ENCODE data around the gene MVP. TPM values are rescaled to one million over a fixed set of nuclear protein-coding genes. Genes with fewer than 3 reads are reported as not detected.
"Not testable (repeated sequence)": the region's sequence is repeated elsewhere in the genome, so short reads cannot be mapped to it uniquely, and the experiment has no call there.

MVP gene
- total RNA-seq, 1 donor from 2014 or later: 6.5 TPM

DNA sequence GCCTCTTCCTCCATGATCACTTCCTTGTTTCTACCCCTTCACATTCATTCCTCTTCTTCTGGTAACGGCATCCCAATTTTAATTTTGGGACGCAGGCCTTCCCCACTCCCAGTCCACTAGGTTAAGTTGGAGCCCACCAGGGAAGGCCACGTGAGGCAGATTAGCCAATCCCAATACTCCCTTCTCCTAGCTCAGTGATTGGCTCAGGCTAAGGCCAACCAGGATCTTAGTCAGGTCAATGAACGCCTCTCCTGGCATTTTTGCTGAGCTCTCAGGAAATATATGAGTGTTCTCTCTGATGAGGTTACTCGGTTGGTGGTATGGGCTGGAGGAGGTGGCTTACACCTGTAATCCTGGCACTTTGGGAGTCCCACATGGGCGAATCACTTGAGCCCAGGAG, 63.7 kb downstream of the MVP start:
- TF ChIP-seq, protein P1, sequence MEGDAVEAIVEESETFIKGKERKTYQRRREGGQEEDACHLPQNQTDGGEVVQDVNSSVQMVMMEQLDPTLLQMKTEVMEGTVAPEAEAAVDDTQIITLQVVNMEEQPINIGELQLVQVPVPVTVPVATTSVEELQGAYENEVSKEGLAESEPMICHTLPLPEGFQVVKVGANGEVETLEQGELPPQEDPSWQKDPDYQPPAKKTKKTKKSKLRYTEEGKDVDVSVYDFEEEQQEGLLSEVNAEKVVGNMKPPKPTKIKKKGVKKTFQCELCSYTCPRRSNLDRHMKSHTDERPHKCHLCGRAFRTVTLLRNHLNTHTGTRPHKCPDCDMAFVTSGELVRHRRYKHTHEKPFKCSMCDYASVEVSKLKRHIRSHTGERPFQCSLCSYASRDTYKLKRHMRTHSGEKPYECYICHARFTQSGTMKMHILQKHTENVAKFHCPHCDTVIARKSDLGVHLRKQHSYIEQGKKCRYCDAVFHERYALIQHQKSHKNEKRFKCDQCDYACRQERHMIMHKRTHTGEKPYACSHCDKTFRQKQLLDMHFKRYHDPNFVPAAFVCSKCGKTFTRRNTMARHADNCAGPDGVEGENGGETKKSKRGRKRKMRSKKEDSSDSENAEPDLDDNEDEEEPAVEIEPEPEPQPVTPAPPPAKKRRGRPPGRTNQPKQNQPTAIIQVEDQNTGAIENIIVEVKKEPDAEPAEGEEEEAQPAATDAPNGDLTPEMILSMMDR (IDR thresholded peaks at IDR 0.05; ENCODE audit: unreplicated experiment): no peak
- no peaks in the 10 kb centered on the region for H3K4me1 Mint-ChIP-seq (ENCODE audit: low read depth)
- no peak overlapping the region for H3K4me3 Mint-ChIP-seq (ENCODE audit: low read depth)
- H3K9me3 Mint-ChIP-seq (ENCODE audit: low read depth): no peaks in the 10 kb centered on the region
- H3K27ac Mint-ChIP-seq: no peak overlapping the region
- DNase-seq (ENCODE audit: low spot score, unreplicated experiment): no peak
- no peaks in the 10 kb centered on the region for H3K27me3 Mint-ChIP-seq
- H3K36me3 Mint-ChIP-seq (ENCODE audit: insufficient read depth): no peaks in the 10 kb centered on the region

DNA sequence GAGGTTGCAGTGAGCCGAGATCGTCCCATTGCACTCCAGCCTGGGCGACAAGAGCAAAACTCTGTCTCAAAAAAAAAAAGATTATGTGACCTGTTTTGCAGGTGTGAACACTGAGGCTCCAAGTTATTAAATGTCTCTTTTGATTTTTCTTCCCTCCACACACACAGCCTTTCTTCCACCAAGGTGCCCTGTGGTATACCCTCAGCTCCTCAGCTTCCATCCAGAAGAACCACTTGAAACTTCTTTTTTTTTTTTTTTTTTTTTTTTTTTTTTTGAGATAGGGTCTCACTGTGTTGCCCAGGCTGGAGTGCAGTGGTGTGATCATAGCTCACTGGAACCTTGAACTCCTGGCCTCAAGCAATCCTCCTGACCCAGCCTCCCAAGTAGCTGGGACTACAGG, 69.1 kb downstream of the MVP start:
- H3K9me3 Mint-ChIP-seq (ENCODE audit: low read depth); DNase-seq (ENCODE audit: low spot score, unreplicated experiment); H3K27ac Mint-ChIP-seq; H3K4me1 Mint-ChIP-seq (ENCODE audit: low read depth); H3K4me3 Mint-ChIP-seq (ENCODE audit: low read depth); H3K36me3 Mint-ChIP-seq (ENCODE audit: insufficient read depth); H3K27me3 Mint-ChIP-seq: not testable (repeated sequence)

DNA sequence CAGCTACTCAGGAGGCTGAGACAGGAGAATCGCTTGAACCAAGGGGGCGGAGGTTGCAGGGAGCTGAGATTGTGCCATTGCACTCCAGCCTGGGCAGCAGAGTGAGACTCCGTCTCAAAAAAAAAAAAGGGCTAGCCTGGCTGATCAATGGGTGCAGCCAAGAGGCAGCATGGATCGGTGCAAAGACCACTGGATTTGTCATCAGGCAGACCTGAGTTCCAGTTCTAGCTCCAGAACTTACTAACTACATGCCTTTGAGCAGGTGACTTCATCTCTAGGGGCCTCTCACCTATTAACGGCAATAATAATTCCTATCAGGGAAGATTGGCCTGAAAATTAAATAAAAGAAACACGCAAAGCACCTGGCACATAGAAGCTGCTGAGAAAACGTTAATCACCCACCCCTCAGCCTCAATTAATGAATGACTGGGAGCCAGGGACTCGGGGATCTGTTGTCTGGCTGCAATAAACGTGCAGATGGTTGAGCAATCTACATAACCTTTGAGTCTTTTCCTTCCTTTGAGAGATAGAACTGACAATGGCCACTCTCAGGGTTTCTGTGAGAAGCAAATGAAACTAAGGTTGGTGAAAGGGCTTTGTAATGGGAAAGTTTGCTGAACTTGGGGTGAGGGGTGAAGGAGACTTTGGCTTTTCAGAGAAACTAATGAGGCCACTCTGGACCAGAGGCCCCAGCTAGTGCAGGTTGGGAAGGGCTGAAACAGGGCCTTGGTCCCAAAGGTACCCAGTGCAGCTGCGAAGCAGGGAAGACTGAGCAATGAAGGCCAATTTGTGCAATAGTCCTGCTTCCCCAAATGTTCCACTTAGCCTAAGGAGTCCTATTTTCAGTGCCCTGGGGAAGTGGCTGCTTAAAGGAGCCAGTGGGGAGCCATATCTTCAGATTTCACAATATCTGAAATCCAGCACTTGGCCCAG, 71.5 kb downstream of the MVP start:
- Mint-ChIP-seq H3K4me1 (ENCODE audit: low read depth) (peaks cover 2% of the 10 kb centered on the region), H3K27ac (no peak overlapping the region), H3K4me3 (ENCODE audit: low read depth) (no peak overlapping the region), H3K36me3 (ENCODE audit: insufficient read depth) (no peaks in the 10 kb centered on the region), H3K9me3 (ENCODE audit: low read depth) (no peaks in the 10 kb centered on the region), H3K27me3 (no peaks in the 10 kb centered on the region)
- DNase-seq (ENCODE audit: low spot score, unreplicated experiment): no peak
- TF ChIP-seq, protein P1 (IDR thresholded peaks at IDR 0.05; ENCODE audit: unreplicated experiment): no peak

DNA sequence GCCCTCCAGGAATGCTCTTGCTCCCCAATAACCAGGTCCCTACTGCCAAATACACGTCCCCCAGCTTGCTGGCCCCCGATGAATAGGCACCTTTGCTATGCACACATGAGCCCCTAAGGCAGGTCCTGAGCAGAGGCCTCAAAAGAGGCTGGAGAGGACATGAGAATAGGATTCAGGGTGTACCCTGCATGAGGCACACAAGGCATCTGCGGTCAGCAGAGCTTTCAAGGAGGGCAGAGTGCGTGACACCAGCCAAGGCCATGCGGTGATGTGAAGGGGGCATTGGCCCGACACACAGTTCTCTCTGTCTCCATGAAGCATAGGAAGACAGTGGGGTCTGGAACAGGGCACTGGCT, 72.2 kb downstream of the MVP start:
- peaks cover 2% of the 10 kb centered on the region for H3K4me1 Mint-ChIP-seq (ENCODE audit: low read depth)
- H3K4me3 Mint-ChIP-seq (ENCODE audit: low read depth): no peak overlapping the region
- no peaks in the 10 kb centered on the region for H3K9me3 Mint-ChIP-seq (ENCODE audit: low read depth)
- no peaks in the 10 kb centered on the region for H3K36me3 Mint-ChIP-seq (ENCODE audit: insufficient read depth)
- no peak for DNase-seq (ENCODE audit: low spot score, unreplicated experiment)
- H3K27me3 Mint-ChIP-seq: peaks cover 3% of the 10 kb centered on the region
- TF ChIP-seq, protein P1 (IDR thresholded peaks at IDR 0.05; ENCODE audit: unreplicated experiment): no peak
- H3K27ac Mint-ChIP-seq: no peak overlapping the region

DNA sequence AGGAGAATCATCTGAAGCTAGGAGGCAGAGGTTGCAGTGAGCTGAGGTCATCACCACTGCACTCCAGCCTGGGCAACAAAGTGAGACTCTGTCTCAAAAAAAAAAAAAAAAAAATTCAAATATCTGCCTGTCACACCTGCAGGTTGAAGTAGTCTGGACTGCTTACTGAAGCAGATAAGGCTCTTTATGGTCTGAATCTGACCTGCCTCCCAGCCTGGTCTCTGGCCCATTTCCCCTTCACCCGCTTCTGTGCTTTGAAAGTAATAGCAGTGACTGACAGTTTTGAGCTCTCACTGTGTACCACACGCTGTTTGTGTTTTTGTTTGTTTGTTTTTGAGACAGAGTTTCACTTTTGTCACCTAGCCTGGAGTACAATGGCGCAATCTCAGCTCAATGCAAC, 73.3 kb downstream of the MVP start:
- Mint-ChIP-seq H3K4me3 (ENCODE audit: low read depth) (no peak overlapping the region), H3K27ac (no peak overlapping the region), H3K36me3 (ENCODE audit: insufficient read depth) (no peaks in the 10 kb centered on the region), H3K9me3 (ENCODE audit: low read depth) (no peaks in the 10 kb centered on the region), H3K4me1 (ENCODE audit: low read depth) (peaks cover 5% of the 10 kb centered on the region), H3K27me3 (peaks cover 13% of the 10 kb centered on the region)
- DNase-seq (ENCODE audit: low spot score, unreplicated experiment): no peak
- TF ChIP-seq, protein P1 (IDR thresholded peaks at IDR 0.05; ENCODE audit: unreplicated experiment): no peak

DNA sequence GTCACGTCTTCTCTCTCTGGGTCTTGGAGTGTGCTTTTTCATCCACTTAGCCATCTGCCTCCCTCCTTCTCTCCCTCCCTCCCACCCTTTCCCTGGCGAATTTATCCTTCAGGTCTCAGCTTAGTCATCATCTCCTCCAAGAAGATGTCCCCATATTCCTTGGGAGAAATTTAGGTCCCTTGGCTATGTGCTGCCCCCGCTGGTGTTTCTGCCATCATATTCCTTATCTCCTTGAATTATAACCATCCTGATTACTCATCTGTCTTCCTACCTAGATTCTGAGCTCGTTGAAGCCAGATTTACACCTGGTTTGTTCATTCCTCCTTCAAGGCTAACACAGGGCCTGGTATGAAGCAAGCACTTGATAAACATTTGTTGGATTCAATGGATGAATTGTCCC, 74.1 kb downstream of the MVP start:
- Mint-ChIP-seq H3K4me3 (ENCODE audit: low read depth) (no peak overlapping the region), H3K36me3 (ENCODE audit: insufficient read depth) (no peaks in the 10 kb centered on the region), H3K9me3 (ENCODE audit: low read depth) (no peaks in the 10 kb centered on the region), H3K27me3 (peaks cover 18% of the 10 kb centered on the region), H3K4me1 (ENCODE audit: low read depth) (peaks cover 10% of the 10 kb centered on the region), H3K27ac (no peak overlapping the region)
- TF ChIP-seq, protein P1 (IDR thresholded peaks at IDR 0.05; ENCODE audit: unreplicated experiment): no peak
- no peak for DNase-seq (ENCODE audit: low spot score, unreplicated experiment)
